T-helper 1 cell (primary cell): Measurements from ENCODE around the gene ANKMY2.
A peak's percentile ranks its signal among the peaks of the same experiment; 100 is the strongest.

Experiments used
- DNase-seq, 5 donors: peaks; one replicate each; pipeline ENCODE4 v3.0.0-alpha.2; 2012 to 2020

Gene ANKMY2

DNA sequence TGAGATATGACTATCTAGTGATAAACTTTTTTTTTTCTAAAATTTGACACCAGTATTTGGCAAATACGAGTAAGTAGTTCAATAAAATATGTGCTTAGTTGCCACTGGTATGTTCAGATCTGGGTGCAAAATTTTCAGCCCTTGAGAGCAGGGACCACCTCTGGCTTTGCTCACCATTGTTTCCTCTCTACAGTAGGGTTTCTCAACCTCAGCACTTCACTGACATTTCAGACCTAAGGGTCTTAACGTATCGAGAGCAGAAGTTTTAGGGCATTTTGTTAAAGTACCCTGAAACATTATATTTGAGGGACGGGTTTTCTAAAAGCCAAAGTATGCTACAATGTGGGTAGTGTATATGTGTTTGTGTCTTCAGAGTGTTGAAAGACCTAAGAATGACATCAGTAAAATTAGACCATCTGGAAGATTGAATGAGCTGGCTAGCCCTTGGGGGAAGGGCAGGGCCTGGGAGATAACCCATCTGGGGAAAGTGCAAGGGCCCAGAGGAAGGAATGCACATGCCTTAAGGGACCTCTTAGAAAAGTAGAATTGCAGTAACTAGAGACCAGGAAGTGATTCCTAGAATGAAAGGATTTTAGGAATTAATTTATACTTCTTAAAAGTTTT is 12.2 kb upstream of the ANKMY2 start:
- no peak for DNase-seq

DNA sequence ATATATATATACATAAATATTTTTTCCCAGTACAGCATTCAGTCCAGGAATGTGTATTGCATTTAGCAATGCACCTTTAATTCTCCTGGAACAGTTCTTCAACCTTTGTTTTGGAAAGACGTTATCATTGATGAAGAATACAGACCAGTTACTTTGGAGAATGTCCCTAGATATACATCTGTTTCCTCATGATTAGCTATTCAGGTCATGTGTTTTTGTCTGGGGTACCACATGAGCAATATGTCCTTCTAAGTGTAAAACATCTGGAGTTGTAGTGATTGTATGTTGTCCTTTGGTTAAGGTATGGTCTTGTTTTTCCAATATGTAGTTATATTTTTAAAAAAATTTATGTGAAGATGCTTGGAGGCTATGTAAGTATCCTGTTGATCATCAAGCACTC is 10.6 kb upstream of the ANKMY2 start:
- no peak for DNase-seq

GRCh38 chr7:16655394-16655793 is 9.8 kb upstream of the ANKMY2 start:
- no peak for DNase-seq

GRCh38 chr7:16652888-16653287 is 7.3 kb upstream of the ANKMY2 start:
- no peak for DNase-seq

DNA sequence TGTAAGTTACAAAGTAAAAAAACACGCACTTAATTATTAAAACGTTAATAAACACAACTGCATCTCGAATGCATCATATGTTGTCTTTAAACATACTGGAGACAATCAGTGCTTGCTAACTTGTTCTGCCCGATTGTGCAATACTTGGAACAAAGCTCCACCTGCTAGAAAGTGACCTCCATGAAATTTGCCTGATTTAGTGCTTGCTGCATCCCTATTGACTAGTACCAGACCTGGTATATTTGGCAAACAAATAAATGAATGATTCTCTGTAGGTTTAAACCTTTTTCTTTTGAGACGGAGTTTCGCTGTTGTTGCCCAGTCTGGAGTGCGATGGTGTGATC is 6.7 kb upstream of the ANKMY2 start:
- DNase-seq: no peak

- DNase-seq: no peak
Measured at GRCh38 chr7:16651396-16652239, 6.1 kb upstream of the ANKMY2 start.

DNA sequence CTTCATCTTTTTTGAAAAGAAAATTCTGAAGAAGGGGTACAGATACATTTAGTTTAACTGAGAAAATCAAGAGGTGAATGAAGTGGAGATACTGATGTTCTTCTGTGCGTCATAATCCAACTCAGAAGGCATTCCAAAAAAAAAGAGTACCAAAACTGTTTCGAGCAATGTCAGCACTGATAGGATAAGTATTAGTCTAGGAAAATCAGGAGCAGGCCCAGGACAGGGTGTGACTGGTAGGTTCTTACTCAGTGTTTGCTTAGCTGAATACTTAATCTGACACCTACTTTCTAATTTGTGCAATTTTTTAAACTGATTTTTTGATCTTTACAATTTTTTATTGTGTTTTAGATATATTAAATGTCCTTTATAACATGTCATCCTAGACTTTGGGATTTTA is 4.7 kb upstream of the ANKMY2 start:
- no peak for DNase-seq

DNA sequence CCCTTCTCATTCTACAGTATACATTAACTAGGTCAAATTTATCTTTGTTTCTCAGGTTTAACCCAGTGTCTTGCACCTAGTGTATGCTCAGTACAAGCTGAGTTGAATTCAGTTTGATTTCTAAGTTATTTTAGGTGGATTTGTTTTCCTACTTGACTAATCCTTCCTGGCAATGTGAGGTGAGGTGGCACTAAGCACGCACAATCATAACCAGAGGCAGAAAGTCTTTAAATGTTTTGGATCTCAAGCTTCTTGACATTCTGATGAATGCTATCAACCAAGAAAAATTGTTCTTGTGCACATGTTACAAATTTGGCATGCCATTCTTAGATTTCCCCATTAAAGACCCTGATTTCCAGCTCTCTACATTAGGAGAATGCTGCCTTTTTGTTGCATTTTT is 3.6 kb upstream of the ANKMY2 start:
- DNase-seq: no peak

DNA sequence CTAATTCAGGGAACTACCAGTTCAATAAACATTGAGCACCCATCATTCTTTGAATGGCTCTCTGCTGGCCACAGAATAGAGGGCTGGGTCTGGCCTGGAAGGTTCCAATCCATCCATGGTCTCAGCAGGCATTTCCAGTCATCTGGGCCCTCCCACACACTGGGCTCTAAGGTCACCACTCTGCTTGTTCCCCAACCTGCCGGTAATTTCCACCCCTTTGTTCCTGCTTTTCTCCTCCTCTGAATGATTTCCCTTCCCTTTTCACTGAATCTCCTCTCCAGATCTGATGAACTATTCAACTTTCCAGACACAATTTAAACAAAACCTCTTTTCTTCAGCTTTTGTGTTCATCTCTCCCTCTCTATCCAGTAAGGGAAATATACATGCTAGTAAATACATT is 3.0 kb upstream of the ANKMY2 start:
- DNase-seq: no peak

DNA sequence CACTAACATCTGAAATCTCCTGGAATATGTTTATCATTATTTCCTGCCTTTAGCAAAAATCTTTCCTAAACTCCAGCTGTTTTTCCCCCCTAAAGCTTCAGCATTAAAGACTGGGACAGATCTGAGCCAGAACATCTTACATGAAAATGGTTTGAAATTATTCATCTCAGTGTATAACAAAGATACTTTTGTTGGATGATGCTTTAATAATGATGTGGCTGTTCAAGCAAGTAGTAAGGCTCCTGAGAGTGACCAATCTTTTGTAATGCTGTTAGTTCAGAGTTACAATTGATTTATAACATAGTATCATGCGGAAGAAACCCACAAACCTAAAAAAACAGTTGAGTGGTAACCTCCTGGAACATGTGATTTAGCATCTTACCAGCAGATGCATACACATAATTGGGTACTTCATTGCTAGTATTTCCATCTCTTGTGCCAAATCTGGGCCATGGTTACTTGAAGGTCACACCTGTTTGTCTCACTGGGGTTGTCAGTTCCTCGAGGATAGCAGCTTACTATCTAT is 1.9 kb upstream of the ANKMY2 start:
- peak in 1 of 5 donors; percentile 14 for DNase-seq

GRCh38 chr7:16646472-16647072 is 1.0 kb upstream of the ANKMY2 start:
- no peak for DNase-seq

DNA sequence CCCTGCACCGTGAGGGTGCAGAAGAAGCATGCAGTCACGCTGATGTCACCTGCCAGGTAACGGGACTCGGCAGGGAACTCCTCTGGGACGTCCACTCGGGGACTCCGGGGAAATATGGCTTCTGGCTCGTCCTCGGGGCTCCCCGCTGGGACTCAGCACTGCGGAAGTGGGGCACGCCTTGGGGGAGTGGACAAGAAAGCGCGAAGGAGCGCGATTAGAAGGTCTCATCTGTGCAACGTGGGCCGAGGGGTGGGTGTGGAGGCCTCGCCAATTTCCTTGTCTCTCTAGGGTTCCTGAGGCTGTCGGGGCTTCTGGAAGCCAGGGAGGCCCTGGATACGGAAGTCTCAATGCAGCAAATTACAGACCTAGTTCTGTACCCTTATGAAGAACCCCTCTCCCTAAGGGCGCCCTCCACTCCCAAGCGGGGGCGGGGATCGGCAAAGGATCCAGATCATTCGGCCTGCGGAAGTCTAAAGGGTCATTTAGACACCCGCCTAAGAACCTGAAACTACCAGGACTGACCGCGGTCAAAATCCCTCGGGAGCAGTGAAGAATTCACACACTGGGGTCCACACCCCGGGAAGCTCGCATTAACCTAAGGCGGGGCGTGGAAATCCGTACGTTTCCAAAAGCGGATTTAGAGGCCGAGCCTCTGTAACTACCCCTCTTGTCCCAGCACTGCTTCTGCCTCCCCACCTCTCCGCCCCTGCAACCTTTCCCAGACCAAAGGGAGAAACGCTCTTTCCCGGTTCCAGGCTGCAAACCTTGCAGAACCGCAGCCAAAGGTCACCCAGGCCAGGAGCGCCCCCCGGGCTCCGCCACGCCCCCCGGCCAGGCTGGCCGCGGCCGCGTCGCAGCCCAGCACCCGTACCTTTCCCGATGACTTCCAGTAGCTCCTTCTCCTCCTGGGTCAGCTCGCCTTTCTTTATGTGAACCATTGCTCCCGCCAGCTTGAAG is 640 bp downstream of the ANKMY2 start:
- peak; percentile 34 to 56 (median 52) for DNase-seq

- no peak for DNase-seq
Measured at GRCh38 chr7:16644157-16644556, 1.4 kb downstream of the ANKMY2 start.

GRCh38 chr7:16638282-16639280 is 7.0 kb downstream of the ANKMY2 start:
- DNase-seq: no peak

DNA sequence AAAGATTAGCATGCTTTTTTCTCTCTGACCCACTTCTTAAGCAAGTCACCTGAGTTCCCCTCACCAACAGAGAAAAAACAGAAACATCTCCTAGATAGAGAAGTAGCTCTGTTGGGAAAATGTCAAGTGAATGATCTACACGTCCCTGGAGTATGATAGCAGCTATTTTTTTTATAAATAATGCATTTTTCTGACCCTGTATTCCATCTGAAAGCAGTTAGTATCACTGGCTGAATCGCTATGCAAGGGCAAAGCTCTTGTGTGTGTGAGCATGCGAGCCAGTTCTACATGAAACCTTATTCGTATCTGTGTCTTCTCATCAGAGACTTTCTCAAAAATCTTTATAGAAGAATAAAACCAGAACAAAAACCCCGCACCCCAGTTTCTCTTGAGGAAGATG is 8.2 kb downstream of the ANKMY2 start:
- DNase-seq: no peak

GRCh38 chr7:16636555-16637101 is 8.9 kb downstream of the ANKMY2 start:
- no peak for DNase-seq

DNA sequence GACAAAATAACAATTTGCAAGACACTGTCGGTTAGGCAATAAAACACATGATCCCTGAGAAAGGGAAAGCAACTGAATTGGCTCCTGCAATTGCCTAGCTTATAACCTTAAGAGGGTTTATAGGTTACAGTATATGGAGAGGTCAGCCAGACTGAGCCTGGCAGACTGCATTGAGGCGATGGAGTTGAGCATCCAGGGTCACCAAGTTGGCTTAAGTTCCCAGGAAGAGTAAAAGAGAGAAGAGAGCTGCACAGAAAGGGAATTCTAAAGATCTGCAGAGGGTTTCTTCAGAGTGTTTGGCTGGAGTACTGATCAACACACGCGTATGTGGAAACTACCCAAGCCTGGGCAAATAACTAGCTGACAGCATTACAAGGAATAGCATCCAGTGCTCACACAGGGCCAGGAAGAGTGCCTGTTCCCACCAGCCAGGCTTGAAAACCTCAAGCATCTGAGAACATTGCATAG is 11.2 kb downstream of the ANKMY2 start:
- no peak for DNase-seq

DNA sequence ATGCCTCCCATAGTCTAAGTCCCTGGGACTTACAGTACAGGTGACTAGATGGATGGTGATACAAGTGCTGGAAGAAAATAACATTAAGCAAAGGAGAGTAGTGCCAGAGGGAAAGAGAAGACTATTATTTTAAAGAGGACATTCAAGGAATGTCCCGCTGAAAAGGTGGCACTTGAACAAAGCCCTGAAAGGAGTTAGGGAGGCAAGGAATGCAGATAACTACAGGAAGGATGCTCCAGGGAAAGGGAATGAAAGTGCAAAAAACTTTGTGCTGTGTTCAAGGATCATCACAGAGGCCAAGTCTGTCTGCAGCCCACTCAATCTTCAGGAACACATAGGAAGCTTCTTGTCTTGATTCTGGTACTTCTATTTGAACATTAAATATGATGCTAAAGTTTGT is 14.9 kb downstream of the ANKMY2 start:
- DNase-seq: no peak

DNA sequence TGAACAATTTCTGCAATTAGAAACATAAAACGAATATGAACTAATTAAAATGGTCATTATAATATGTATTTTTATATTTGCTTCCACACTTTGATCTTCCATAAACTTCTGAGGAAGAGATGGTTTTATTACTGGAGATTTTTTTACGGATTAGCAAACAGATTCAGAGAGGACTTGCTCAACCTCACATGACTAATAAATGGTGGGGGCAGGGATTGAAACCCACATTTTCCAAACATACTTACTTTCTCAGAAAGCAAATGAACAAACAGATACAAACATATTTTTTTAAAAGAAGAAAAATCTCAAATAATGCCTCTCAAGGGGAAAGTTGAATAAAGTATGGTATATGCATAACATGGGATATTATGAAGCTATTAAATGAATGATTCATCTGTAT is 18.3 kb downstream of the ANKMY2 start:
- DNase-seq: no peak

- no peak for DNase-seq
Measured at GRCh38 chr7:16626388-16626787, 19.2 kb downstream of the ANKMY2 start.

DNA sequence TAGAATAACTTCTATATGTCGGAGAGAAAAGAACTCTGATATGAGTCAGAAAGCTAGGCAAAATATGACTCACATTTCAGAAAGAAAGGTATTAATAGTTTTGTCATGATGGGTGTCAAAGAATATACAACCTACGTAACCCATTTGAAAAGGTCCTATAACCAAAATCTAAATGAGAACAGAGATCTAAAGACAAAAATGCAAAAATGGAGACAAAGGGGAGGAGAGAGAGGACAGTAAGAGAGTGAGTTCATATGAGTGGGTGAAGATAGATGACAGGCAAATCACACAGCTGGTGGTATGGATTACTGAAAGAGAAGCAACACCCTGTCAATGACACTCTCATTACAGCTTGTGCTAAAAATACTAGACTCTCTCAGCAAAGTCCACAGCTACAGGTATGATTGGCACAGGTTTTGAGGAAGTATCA is 25.6 kb downstream of the ANKMY2 start:
- peak in 1 of 5 donors; percentile 57 for DNase-seq
